H9 (cell line): ENCODE measurements around the gene ESRP2. TPM values are rescaled to one million over a fixed set of nuclear protein-coding genes. Genes with fewer than 3 reads are reported as not detected.

Source experiments
- DNase-seq: peaks from one replicate; pipeline ENCODE4 v3.0.0-alpha.2; 2017
- H2AFZ ChIP-seq: one replicate; pipeline ENCODE4 v1.6.1; 2013; ENCODE audit warnings: mild to moderate bottlenecking, low read length, control low read depth, moderate library complexity
- H2AK5ac ChIP-seq: 2 replicates; pipeline ENCODE4 v1.6.1; 2013; ENCODE audit warnings: low read length, control low read depth, mixed read lengths; ENCODE audit not compliant: insufficient read length
- H2BK120ac ChIP-seq: one replicate; pipeline ENCODE4 v1.6.1; 2013; ENCODE audit warnings: low read depth, mild to moderate bottlenecking, low read length, control low read depth, inconsistent platforms; ENCODE audit not compliant: poor library complexity, severe bottlenecking
- H2BK12ac ChIP-seq: 2 replicates; pipeline ENCODE4 v1.6.1; 2013; ENCODE audit warnings: low read length, control low read depth, mixed read lengths, low read depth; ENCODE audit not compliant: insufficient read length
- H2BK15ac ChIP-seq: 2 replicates; pipeline ENCODE4 v1.6.1; 2013; ENCODE audit warnings: low read depth, low read length, control low read depth
- H2BK20ac ChIP-seq: one replicate; pipeline ENCODE4 v1.6.1; 2013; ENCODE audit warnings: low read depth, mild to moderate bottlenecking, low read length, control low read depth, inconsistent platforms; ENCODE audit not compliant: poor library complexity, severe bottlenecking
- H2BK5ac ChIP-seq: 2 replicates; pipeline ENCODE4 v1.6.1; 2013; ENCODE audit warnings: low read length, control low read depth, mixed read lengths; ENCODE audit not compliant: insufficient read length
- H3K14ac ChIP-seq: 2 replicates; pipeline ENCODE4 v1.6.1; 2013; ENCODE audit warnings: low read length, control low read depth; ENCODE audit not compliant: insufficient read depth
- H3K18ac ChIP-seq: 2 replicates; pipeline ENCODE4 v1.6.1; 2013; ENCODE audit warnings: low read depth, mild to moderate bottlenecking, mixed read lengths, low read length, control low read depth; ENCODE audit not compliant: insufficient read length
- H3K23ac ChIP-seq: 2 replicates; pipeline ENCODE4 v1.6.1; 2013; ENCODE audit warnings: low read length, control low read depth, mixed read lengths, low read depth; ENCODE audit not compliant: insufficient read length
- H3K23me2 ChIP-seq: 2 replicates; pipeline ENCODE4 v1.6.1; 2013; ENCODE audit warnings: low read depth, mild to moderate bottlenecking, mixed read lengths, low read length, control low read depth; ENCODE audit not compliant: insufficient read length, poor library complexity, severe bottlenecking
- H3K27ac ChIP-seq: 2 replicates; pipeline ENCODE4 v1.5.1; 2013; ENCODE audit warnings: low read length, control low read depth, mixed read lengths, low read depth; ENCODE audit not compliant: insufficient read length
- H3K27me3 ChIP-seq: 2 replicates; pipeline ENCODE4 v1.6.1; 2013; ENCODE audit warnings: low read length, control low read depth, inconsistent platforms; ENCODE audit not compliant: insufficient read depth
- H3K4ac ChIP-seq: 2 replicates; pipeline ENCODE4 v1.6.1; 2013; ENCODE audit warnings: low read depth, mild to moderate bottlenecking, control low read depth, inconsistent platforms, low read length, moderate library complexity
- H3K4me1 ChIP-seq: 2 replicates; pipeline ENCODE4 v1.6.1; 2013; ENCODE audit warnings: low read length, control low read depth, inconsistent platforms; ENCODE audit not compliant: insufficient read depth
- H3K4me2 ChIP-seq: 2 replicates; pipeline ENCODE4 v1.6.1; 2013; ENCODE audit warnings: low read length, control low read depth, mixed read lengths; ENCODE audit not compliant: insufficient read length, insufficient read depth
- H3K56ac ChIP-seq: 2 replicates; pipeline ENCODE4 v1.6.1; 2013; ENCODE audit warnings: low read depth, mild to moderate bottlenecking, mixed read lengths, low read length, control low read depth; ENCODE audit not compliant: insufficient read length
- H3K79me1 ChIP-seq: 2 replicates; pipeline ENCODE4 v1.6.1; 2013; ENCODE audit warnings: low read depth, mild to moderate bottlenecking, moderate library complexity, low read length, control low read depth, inconsistent platforms; ENCODE audit not compliant: insufficient read depth, poor library complexity, severe bottlenecking
- H3K79me2 ChIP-seq: 2 replicates; pipeline ENCODE4 v1.6.1; 2013; ENCODE audit warnings: low read length, control low read depth, inconsistent platforms; ENCODE audit not compliant: insufficient read depth
- H3K9ac ChIP-seq: 2 replicates; pipeline ENCODE4 v1.6.1; 2013; ENCODE audit warnings: low read length, control low read depth, mixed read lengths; ENCODE audit not compliant: insufficient read length; ENCODE audit errors: extremely low read depth
- H3K9me3 ChIP-seq: one replicate; pipeline ENCODE4 v1.6.1; 2013; ENCODE audit warnings: low read depth, low read length, inconsistent platforms; ENCODE audit not compliant: control insufficient read depth
- H3T11ph ChIP-seq: one replicate; pipeline ENCODE4 v1.6.1; 2013; ENCODE audit warnings: mild to moderate bottlenecking, low read length, control low read depth, inconsistent platforms
- H4K20me1 ChIP-seq: one replicate; pipeline ENCODE4 v1.6.1; 2013; ENCODE audit not compliant: control insufficient read depth, insufficient read length, insufficient read depth
- H4K5ac ChIP-seq: 2 replicates; pipeline ENCODE4 v1.6.1; 2013; ENCODE audit warnings: low read depth, mild to moderate bottlenecking, mixed read lengths, low read length, control low read depth; ENCODE audit not compliant: insufficient read length
- H4K8ac ChIP-seq: replicated peaks from 2 replicates; pipeline ENCODE4 v1.6.1; 2013; ENCODE audit warnings: low read length, control low read depth, mixed read lengths, low read depth; ENCODE audit not compliant: insufficient read length
- H4K91ac ChIP-seq: 2 replicates; pipeline ENCODE4 v1.6.1; 2013; ENCODE audit warnings: low read depth, mild to moderate bottlenecking, moderate library complexity, mixed read lengths, low read length, control low read depth; ENCODE audit not compliant: insufficient read length
- H3K27ac Mint-ChIP-seq, 3 experiments: 2 replicates in 2 of 3; 3 replicates in 1 of 3; pipeline ENCODE4 v1.8.0; 2020 to 2021; ENCODE audit warnings: mixed read lengths in 3 of 3, mild to moderate bottlenecking in 1 of 3, moderate library complexity in 1 of 3
- H3K27me3 Mint-ChIP-seq: 2 replicates; pipeline ENCODE4 v1.8.0; 2021; ENCODE audit warnings: low read depth, mild to moderate bottlenecking, moderate library complexity, mixed read lengths
- H3K36me3 Mint-ChIP-seq, 3 experiments: 2 replicates in 2 of 3; 3 replicates in 1 of 3; pipeline ENCODE4 v1.8.0; 2020 to 2021; ENCODE audit warnings: low read depth in 3 of 3, mixed read lengths in 3 of 3; ENCODE audit not compliant: insufficient read depth in 1 of 3
- H3K4me1 Mint-ChIP-seq, 2 experiments: 2 replicates each; pipeline ENCODE4 v1.8.0; 2020; ENCODE audit warnings: mixed read lengths in 2 of 2
- H3K4me3 Mint-ChIP-seq, 2 experiments: 2 replicates in 1 of 2; 3 replicates in 1 of 2; pipeline ENCODE4 v1.8.0; 2020 to 2021; ENCODE audit warnings: mild to moderate bottlenecking in 2 of 2, mixed read lengths in 2 of 2, moderate library complexity in 1 of 2
- H3K9me3 Mint-ChIP-seq, 2 experiments: 2 replicates in 1 of 2; 3 replicates in 1 of 2; pipeline ENCODE4 v1.8.0; 2020; ENCODE audit warnings: mild to moderate bottlenecking in 2 of 2, mixed read lengths in 2 of 2, moderate library complexity in 1 of 2
- CTCF ChIP-seq: fragments of 200-600 bp; sonication (generic); conservative IDR thresholded peaks from 3 replicates; pipeline ENCODE4 v1.8.0; 2021; ENCODE audit warnings: antibody characterized with exemption, mild to moderate bottlenecking
- WGBS: extraction: QIAGEN DNeasy Blood & Tissue Kit; methylation state at CpG from one replicate; pipeline ENCODE4 v1.1.7; 2013; ENCODE audit warnings: missing lambda C conversion rate, low lambda C conversion rate, mixed read lengths; ENCODE audit not compliant: insufficient read length; ENCODE audit errors: extremely low coverage; 5-methylcytosine and 5-hydroxymethylcytosine counted together
- total RNA-seq: library from RNA; stranded (reverse); gene quantifications from 2 replicates; pipeline ENCODE4 v1.2.1, GENCODE V29; 2021

The ESRP2 gene
- total RNA-seq, 1 experiment from 2014 or later: 59.5 TPM

DNA sequence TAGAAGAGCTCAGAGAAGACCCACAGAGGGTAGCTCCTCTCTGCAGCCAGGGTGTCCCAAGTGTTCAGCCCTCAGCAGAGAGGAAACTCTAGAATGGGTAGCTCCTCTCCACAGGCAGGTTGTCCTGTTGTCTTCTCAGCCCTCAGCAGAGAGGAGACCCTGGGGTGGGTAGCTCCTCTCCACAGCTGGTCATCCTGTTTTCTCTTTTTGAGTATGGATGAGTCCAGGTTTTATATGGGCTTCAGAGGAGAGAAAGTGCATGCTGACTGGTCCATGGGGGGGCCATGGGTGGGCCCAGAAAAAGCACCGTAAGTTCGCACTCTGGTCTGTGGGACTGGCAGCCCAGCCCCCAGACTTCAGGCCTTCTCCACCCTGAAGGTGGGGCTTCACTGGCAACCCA is 48.4 kb downstream of the ESRP2 start:
- H3K23me2 ChIP-seq: no peaks in the 10 kb centered on the region
- Mint-ChIP-seq H3K36me3 (peaks cover 44 to 50% (median 49%) of the 10 kb centered on the region in 3 experiments), H3K27me3 (no peaks in the 10 kb centered on the region), H3K4me3 (no peak overlapping the region), H3K4me1 (no peaks in the 10 kb centered on the region), H3K27ac (no peak overlapping the region), H3K9me3 (peaks cover 2 to 4% of the 10 kb centered on the region in 2 experiments; a peak in 2 of 5 replicates)
- no peak overlapping the region for H2BK120ac ChIP-seq
- no peaks in the 10 kb centered on the region for H3K27me3 ChIP-seq
- H4K5ac ChIP-seq: no peak overlapping the region
- H3K79me1 ChIP-seq: no peaks in the 10 kb centered on the region
- no peak overlapping the region for H2BK15ac ChIP-seq
- H2AK5ac ChIP-seq: no peak overlapping the region
- H2AFZ ChIP-seq: no peak overlapping the region
- H3K9ac ChIP-seq: no peak overlapping the region
- no peaks in the 10 kb centered on the region for H4K20me1 ChIP-seq
- no peak for DNase-seq
- no peak overlapping the region for H3K14ac ChIP-seq
- H3K79me2 ChIP-seq: no peaks in the 10 kb centered on the region
- no CpG with 5 or more reads among the region's 2 CpGs for WGBS
- H3K18ac ChIP-seq: no peak overlapping the region
- H3T11ph ChIP-seq: no peak overlapping the region
- no peaks in the 10 kb centered on the region for H3K4me1 ChIP-seq
- no peak overlapping the region for H3K56ac ChIP-seq
- H4K8ac ChIP-seq: no peak overlapping the region
- H2BK12ac ChIP-seq: no peak overlapping the region
- no peak overlapping the region for H4K91ac ChIP-seq
- TF ChIP-seq CTCF: no peak
- H2BK5ac ChIP-seq: no peak overlapping the region
- H2BK20ac ChIP-seq: no peak overlapping the region
- no peak overlapping the region for H3K23ac ChIP-seq
- no peaks in the 10 kb centered on the region for H3K9me3 ChIP-seq
- no peak overlapping the region for H3K27ac ChIP-seq
- no peak overlapping the region for H3K4ac ChIP-seq
- H3K4me2 ChIP-seq: no peak overlapping the region
